Kidney (tissue), 14 donors: Measurements from ENCODE around the gene ARSD. TPM values are rescaled to one million over a fixed set of nuclear protein-coding genes. Genes with fewer than 3 reads are reported as not detected.
"Not testable (repeated sequence)": the region's sequence is repeated elsewhere in the genome, so short reads cannot be mapped to it uniquely, and the experiment has no call there.

Experiments used
- DNase-seq, 5 donors: peaks; one replicate each; pipeline ENCODE4 v3.0.0-alpha.2; 2013 to 2020
- FAIRE-seq: peaks from 2 replicates; lab custom pipeline; 2012; peaks lifted over from hg19 to GRCh38; lab: Jason Lieb, UNC
- H3K27ac ChIP-seq, 2 donors: one replicate each; pipeline ENCODE4 v1.7.0; 2013; ENCODE audit warnings: low read depth in 2 of 2, low read length in 2 of 2, inconsistent platforms in 1 of 2
- H3K27me3 ChIP-seq: one replicate; pipeline ENCODE4 v1.7.1; 2013; ENCODE audit warnings: low read length, inconsistent platforms; ENCODE audit not compliant: control insufficient read depth, insufficient read depth
- H3K36me3 ChIP-seq, 3 donors: one replicate each; pipeline versions ENCODE4 v1.7.0 to v1.7.1; 2013; ENCODE audit warnings: low read length in 3 of 3, control low read depth in 1 of 3, inconsistent platforms in 1 of 3; ENCODE audit not compliant: insufficient read depth in 3 of 3, control insufficient read depth in 2 of 3
- H3K4me1 ChIP-seq, 3 donors: one replicate each; pipeline versions ENCODE4 v1.7.0 to v1.7.1; 2013; ENCODE audit warnings: low read length in 3 of 3, inconsistent platforms in 1 of 3, low read depth in 1 of 3; ENCODE audit not compliant: control insufficient read depth in 2 of 3, insufficient read depth in 2 of 3
- H3K4me3 ChIP-seq, 3 donors: one replicate each; pipeline versions ENCODE4 v1.7.0 to v1.8.1; 2013; ENCODE audit warnings: low read length in 3 of 3, control low read depth in 1 of 3, inconsistent platforms in 1 of 3
- H3K9ac ChIP-seq, 3 donors: one replicate each; pipeline versions ENCODE4 v1.7.0 to v1.7.1; 2013; ENCODE audit warnings: low read length in 3 of 3, control low read depth in 1 of 3, inconsistent platforms in 1 of 3
- H3K9me3 ChIP-seq, 3 donors: one replicate each; pipeline versions ENCODE4 v1.7.0 to v1.7.1; 2013; ENCODE audit warnings: low read length in 3 of 3, control low read depth in 1 of 3, inconsistent platforms in 1 of 3; ENCODE audit not compliant: control insufficient read depth in 2 of 3, insufficient read depth in 1 of 3
- intact Hi-C: fragments of 100-400 bp; cut with DNase I; formaldehyde crosslinking; loops from one replicate; pipeline ENCODE4 v1.11.1; 2022
- polyA plus RNA-seq: library from polyadenylated mRNA; stranded (reverse); fragments of 350-450 nt; fragmentation: Illumina TruSeq; extraction: RNeasy Lipid Tissue Mini Kit (QIAGEN cat#74804); gene quantifications from one replicate; pipeline ENCODE4 v1.2.3, GENCODE V29; 2014; ENCODE audit warnings: low read depth, low replicate concordance; ENCODE audit not compliant: insufficient read depth
- total RNA-seq: library from RNA; stranded (reverse); fragmentation: NEBNext Ultra II Directional; extraction: Animal tissue kit (Norgen Biotek cat#: 25700); gene quantifications from one replicate; pipeline ENCODE4 v1.2.1, GENCODE V29; 2021
- TF ChIP-seq, protein P1 (sequence below): IDR thresholded peaks from 3 replicates; pipeline ENCODE4 v1.5.1; 2012; ENCODE audit warnings: mild to moderate bottlenecking, moderate library complexity, borderline replicate concordance; ENCODE audit not compliant: insufficient read depth; ENCODE audit errors: extremely low read depth
- donor health status: control.
- donor health status: control.
- donor health status: control.
- donor health status: control.
- donor health status: control.
- donor health status: DM: yes; HTN: yes; CAD: no.
- donor health status: Normal renal cell carcinoma (clear cell type).

The ARSD gene
- total and polyA plus RNA-seq, 2 donors from 2014 or later: 35.4 to 106 TPM

DNA sequence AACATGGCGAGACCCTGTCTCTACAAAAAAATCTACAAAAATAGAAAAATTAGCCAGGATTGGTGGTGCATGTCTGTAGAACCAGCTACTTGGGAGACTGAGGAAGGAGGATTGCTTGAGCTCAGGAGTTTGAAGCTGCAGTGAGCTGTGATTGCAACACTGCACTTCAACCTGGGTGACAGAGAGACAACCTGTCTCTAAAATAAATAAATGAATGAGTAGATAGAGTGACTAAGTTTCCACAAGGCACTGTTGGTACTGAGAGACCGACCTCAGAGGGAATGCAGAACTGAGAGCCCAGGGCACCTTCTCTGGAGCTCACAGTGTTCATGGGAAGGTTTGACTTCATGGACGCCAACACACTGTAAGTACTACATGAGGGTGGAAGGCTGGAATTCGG lies 26.7 kb upstream of the ARSD start:
- intact Hi-C loops: no loop called here
- Histone ChIP-seq H3K9ac (no peak overlapping the region), H3K4me1 (no peaks in the 10 kb centered on the region), H3K4me3 (no peak overlapping the region), H3K9me3 (no peaks in the 10 kb centered on the region), H3K27me3 (no peaks in the 10 kb centered on the region), H3K36me3 (peaks cover 0 to 7% (median 0%) of the 10 kb centered on the region in 3 donors), H3K27ac (no peak overlapping the region)
- TF ChIP-seq, protein P1, sequence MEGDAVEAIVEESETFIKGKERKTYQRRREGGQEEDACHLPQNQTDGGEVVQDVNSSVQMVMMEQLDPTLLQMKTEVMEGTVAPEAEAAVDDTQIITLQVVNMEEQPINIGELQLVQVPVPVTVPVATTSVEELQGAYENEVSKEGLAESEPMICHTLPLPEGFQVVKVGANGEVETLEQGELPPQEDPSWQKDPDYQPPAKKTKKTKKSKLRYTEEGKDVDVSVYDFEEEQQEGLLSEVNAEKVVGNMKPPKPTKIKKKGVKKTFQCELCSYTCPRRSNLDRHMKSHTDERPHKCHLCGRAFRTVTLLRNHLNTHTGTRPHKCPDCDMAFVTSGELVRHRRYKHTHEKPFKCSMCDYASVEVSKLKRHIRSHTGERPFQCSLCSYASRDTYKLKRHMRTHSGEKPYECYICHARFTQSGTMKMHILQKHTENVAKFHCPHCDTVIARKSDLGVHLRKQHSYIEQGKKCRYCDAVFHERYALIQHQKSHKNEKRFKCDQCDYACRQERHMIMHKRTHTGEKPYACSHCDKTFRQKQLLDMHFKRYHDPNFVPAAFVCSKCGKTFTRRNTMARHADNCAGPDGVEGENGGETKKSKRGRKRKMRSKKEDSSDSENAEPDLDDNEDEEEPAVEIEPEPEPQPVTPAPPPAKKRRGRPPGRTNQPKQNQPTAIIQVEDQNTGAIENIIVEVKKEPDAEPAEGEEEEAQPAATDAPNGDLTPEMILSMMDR: no peak
- FAIRE-seq: no peak
- no peak for DNase-seq

DNA sequence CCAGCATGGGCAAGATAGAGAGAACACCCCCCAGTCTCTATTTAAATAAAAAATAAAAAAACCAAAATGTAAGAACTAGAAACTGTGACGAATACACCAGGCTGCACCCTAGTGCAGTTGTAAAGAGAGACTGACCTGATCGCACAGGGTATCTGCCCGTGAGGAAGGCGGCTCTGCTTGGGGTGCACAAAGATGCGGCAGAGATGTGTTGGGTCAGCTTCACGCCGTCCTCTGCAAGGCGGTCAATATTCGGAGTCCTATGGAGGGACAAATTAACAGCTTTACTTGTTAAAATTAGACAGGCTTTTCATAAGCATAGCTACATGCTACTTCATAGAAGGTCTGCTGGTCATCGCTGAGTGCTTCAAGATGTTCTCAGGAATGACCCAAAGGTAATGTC lies 26.1 kb upstream of the ARSD start:
- TF ChIP-seq, protein P1: no peak
- intact Hi-C loops: no loop called here

DNA sequence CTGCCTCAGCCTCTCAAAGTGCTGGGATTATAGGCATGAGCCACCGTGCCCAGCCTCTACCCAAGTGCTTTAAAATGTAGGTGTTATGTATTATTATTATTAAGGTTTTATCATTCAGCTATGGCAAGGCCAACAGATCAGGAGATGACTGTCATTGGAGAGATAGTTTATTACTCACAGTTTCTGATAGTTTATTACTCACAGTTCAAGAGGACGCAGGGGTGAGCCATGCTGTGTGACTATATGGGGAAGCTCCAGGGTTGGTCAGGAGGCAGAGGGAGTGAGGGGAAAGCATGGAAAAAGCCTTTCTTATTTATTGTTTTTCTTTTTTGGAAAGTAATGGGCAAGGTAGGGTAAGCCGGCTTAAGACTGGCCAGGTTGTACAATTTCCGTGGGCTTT lies 25.4 kb upstream of the ARSD start:
- H3K9me3 ChIP-seq: no peaks in the 10 kb centered on the region
- intact Hi-C loops: no loop called here
- DNase-seq (no peak), FAIRE-seq (no peak)
- no peaks in the 10 kb centered on the region for H3K27me3 ChIP-seq
- TF ChIP-seq, protein P1: no peak
- H3K36me3 ChIP-seq: peaks cover 0 to 9% (median 0%) of the 10 kb centered on the region in 3 donors
- no peak overlapping the region for H3K4me3 ChIP-seq
- H3K9ac ChIP-seq: no peak overlapping the region
- no peaks in the 10 kb centered on the region for H3K4me1 ChIP-seq
- H3K27ac ChIP-seq: no peak overlapping the region

More for the DNA sequence above, 26.1 kb upstream of the ARSD start:
- Histone ChIP-seq H3K4me1 (no peaks in the 10 kb centered on the region), H3K4me3 (no peak overlapping the region), H3K27ac (no peak overlapping the region), H3K9ac (no peak overlapping the region), H3K36me3 (peaks cover 0 to 7% (median 0%) of the 10 kb centered on the region in 3 donors), H3K9me3 (no peaks in the 10 kb centered on the region), H3K27me3 (no peaks in the 10 kb centered on the region)
- no peak for FAIRE-seq
- no peak for DNase-seq

DNA sequence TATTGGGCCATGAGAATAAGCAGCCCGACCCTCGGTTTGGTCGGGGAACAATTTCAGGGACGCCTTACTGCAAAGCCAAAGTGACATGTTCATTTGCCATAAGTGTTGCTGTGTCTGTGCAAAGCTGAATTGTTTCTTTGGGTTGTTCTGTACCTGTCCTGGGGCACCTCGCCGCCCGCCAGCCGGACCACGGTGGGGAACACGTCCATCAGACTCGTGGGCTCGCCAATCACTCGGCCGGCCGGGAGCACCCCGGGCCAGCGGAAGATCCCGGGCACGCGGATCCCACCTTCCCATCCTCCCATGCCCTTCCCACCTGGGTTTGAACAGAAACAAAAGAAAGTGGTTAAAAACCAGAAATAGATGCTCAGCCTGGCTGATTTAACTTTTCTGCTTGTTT lies 8.8 kb upstream of the ARSD start:
- DNase-seq, H3K9ac ChIP-seq, H3K4me1 ChIP-seq, H3K4me3 ChIP-seq, H3K36me3 ChIP-seq, intact Hi-C loops, H3K27me3 ChIP-seq, H3K27ac ChIP-seq, FAIRE-seq, H3K9me3 ChIP-seq: not testable (repeated sequence)
